ENCODE data around the gene LRRN2. TPM values are rescaled to one million over a fixed set of nuclear protein-coding genes. Genes with fewer than 3 reads are reported as not detected.

The LRRN2 gene
- total RNA-seq, 4 donors from 2014 or later: 0.10 to 0.32 TPM; not detected in 2

DNA sequence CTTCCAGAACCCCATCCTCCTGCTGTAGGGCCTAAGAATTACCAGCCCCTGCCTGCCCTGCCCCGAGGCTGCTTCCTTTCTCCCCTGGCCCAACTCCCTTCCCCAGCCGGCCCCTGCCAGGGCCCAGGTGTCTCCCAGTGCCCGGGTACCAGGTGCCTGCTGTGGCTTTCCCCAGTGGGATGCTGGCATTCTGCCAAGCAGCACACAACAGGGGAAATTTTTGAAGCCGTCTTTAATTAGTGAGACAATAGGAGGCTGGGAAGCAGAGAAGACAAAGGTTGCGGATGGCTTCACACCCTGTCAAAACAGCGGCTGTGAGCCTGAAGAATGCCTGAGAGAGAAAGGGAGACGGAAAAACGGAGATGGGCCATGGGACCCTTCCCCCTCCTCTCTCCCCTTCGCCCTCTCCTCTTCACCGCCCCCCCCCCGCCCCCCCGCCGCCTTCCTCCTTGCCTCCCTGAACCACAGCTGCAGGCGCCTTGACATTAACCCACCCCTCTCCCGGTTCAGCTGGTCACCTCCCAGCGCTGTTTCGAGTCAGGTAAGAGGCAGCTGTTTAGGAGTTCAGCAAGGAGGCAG lies 33.6 kb downstream of the LRRN2 start:
- TF ChIP-seq POLR2A (IDR thresholded peaks at IDR 0.05): no peak
- TF ChIP-seq, protein P1, sequence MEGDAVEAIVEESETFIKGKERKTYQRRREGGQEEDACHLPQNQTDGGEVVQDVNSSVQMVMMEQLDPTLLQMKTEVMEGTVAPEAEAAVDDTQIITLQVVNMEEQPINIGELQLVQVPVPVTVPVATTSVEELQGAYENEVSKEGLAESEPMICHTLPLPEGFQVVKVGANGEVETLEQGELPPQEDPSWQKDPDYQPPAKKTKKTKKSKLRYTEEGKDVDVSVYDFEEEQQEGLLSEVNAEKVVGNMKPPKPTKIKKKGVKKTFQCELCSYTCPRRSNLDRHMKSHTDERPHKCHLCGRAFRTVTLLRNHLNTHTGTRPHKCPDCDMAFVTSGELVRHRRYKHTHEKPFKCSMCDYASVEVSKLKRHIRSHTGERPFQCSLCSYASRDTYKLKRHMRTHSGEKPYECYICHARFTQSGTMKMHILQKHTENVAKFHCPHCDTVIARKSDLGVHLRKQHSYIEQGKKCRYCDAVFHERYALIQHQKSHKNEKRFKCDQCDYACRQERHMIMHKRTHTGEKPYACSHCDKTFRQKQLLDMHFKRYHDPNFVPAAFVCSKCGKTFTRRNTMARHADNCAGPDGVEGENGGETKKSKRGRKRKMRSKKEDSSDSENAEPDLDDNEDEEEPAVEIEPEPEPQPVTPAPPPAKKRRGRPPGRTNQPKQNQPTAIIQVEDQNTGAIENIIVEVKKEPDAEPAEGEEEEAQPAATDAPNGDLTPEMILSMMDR (IDR thresholded peaks at IDR 0.05): no peak

DNA sequence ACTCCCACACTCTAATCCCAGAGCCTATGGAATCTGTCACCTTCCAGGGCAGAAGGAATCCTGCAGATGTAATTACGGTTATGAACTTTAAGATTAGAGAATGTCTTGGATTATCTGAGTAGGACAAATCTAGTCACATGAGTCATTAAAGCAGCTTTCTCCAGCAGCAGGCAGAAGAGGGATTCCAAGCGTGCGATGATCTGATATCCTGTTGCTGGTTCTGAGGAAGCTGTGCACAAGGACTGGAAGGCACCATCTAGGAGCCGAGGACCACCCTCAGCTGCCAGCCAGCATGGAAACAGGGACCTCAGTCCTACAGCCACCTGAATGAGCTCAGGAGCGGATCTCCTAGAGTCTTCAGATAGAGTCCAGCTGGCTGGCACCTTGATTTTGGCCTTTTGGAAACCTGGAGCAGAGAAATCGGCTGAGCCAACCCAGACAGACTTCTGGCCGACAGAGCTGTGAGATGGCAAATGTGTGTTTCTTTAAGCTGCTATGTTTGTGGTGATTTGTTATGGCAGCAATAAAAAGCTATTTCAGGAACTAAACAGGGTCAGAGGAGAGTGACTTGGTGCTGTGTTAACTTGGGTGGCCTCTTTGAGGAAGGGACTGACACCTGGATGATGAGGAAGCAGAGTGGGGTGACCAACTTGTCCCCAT lies 34.5 kb downstream of the LRRN2 start:
- no peak overlapping the region for H3K4me3 ChIP-seq (ENCODE audit: low read depth, poor library complexity, severe bottlenecking)
- TF ChIP-seq, protein P1 (IDR thresholded peaks at IDR 0.05): no peak
- TF ChIP-seq POLR2A (IDR thresholded peaks at IDR 0.05): no peak
- intact Hi-C loops (cut with DNase I; ENCODE audit: low total_unique reads): loop anchor here (5.0 kb wide), 1 partner anchor 924 kb away; no protein-coding TSS in a partner anchor
- no peak for DNase-seq (ENCODE audit: low spot score in 2 of 2)
- WGBS, 2 donors: 54 to 70% methylated on average over 7 of the region's 7 CpGs

More for the DNA sequence above, 33.6 kb downstream of the LRRN2 start:
- WGBS, 2 donors: 16 to 17% methylated on average over 14 to 16 of the region's 17 CpGs
- no peak for DNase-seq (ENCODE audit: low spot score in 2 of 2)
- no peak overlapping the region for H3K4me3 ChIP-seq (ENCODE audit: low read depth, poor library complexity, severe bottlenecking)
- intact Hi-C loops (cut with DNase I; ENCODE audit: low total_unique reads): loop anchor here (5.0 kb wide), 1 partner anchor 925 kb away; no protein-coding TSS in a partner anchor

DNA sequence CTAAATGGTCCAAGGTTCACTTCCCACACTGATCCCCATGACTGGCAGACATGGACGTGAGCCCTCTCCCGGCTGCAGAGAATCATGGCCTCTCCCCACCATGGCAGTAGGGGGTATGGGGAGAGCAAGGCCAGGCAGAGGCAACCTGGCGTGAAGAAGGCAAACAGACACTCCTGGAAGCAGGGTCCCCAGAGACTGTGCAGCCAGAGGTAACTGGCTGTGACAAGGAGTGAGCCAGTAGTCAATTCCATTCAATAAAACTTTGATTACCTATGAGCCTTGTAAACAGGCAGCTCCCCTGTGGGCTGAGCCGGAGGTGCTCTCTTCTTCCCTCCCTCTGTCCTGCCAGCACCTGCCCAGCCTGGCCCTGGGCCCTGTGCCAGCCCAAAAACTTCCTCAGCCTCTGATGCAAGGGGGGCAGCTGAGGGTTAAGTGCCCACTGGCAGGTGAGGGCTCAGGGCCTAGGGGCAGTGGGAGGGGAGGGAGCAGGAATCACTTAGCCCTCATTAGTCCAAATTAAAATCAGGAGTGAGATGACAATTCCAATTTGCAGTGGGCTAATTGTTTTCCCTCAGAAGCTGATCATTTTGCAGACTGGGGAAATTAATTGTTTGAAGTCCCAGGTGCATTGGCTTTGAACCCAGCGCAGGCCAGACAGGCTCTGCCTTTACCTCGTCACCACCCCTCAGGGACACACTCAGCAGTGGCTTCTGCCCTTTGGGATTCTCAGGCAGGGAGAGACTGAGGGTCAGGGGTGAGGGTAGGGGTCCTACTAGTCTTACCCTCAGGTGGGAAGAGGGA lies 35.6 kb downstream of the LRRN2 start:
- intact Hi-C loops (cut with DNase I; ENCODE audit: low total_unique reads): loop anchor here (5.0 kb wide), 1 partner anchor 923 kb away; no protein-coding TSS in a partner anchor
- TF ChIP-seq POLR2A (IDR thresholded peaks at IDR 0.05): no peak
- TF ChIP-seq, protein P1 (IDR thresholded peaks at IDR 0.05): no peak
- WGBS, 2 donors: 85 to 89% methylated on average over 6 of the region's 6 CpGs
- no peak for DNase-seq (ENCODE audit: low spot score in 2 of 2)
- H3K4me3 ChIP-seq (ENCODE audit: low read depth, poor library complexity, severe bottlenecking): no peak overlapping the region

DNA sequence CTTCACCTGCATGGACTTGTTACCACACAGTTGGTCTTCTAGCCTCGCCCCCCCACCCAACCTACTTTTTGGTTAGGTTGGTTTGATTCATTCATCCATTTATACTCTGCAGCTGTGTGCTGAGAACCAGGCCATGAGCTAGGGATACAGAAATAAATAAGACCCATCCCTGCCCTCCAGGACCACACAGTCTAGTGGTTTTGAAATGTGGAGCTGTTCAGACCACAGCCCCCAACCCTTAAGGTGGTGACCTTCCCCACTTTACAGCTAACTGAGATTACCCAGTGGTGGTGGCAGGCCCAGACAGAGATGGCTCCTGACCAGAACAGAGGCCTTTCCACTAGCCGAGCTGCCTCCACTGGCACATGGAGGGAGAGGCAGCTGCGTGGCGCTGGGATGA lies 37.0 kb downstream of the LRRN2 start:
- no peak for DNase-seq (ENCODE audit: low spot score in 2 of 2)
- intact Hi-C loops (cut with DNase I; ENCODE audit: low total_unique reads): no loop called here
- WGBS, 2 donors: 94 to 98% methylated on average over 3 to 4 of the region's 4 CpGs
- TF ChIP-seq, protein P1 (IDR thresholded peaks at IDR 0.05): no peak
- no peak for TF ChIP-seq POLR2A (IDR thresholded peaks at IDR 0.05)
- H3K4me3 ChIP-seq (ENCODE audit: low read depth, poor library complexity, severe bottlenecking): no peak overlapping the region

DNA sequence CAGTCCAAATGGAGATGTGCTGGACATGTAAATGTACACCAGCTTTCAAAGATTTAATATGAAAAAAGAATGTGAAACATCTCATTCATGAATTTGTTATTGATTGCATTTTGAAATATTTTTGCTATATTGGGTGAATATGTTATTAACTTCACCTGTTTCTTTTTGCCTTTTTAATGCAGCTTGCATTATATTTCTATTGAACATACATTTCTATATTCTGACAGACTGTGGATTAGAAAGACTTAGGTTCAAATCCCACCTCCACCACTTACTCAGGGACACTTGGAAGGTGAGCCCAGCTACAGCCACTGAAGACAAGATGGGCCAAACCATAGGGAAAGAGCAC lies 37.8 kb downstream of the LRRN2 start:
- no peak overlapping the region for H3K4me3 ChIP-seq (ENCODE audit: low read depth, poor library complexity, severe bottlenecking)
- intact Hi-C loops (cut with DNase I; ENCODE audit: low total_unique reads): no loop called here
- DNase-seq (ENCODE audit: low spot score in 2 of 2): no peak
- TF ChIP-seq, protein P1 (IDR thresholded peaks at IDR 0.05): no peak
- no peak for TF ChIP-seq POLR2A (IDR thresholded peaks at IDR 0.05)

Measured in lower leg skin (tissue), 4 donors.